GM12891 (cell line): ENCODE results near the gene CDKL5.

Experiments used
- POLR2A ChIP-seq: IDR thresholded peaks from 2 replicates; pipeline ENCODE4 v1.6.1; 2011; ENCODE audit warnings: low read depth, low read length, control low read depth
- POLR2AphosphoS5 ChIP-seq: IDR thresholded peaks from 2 replicates; pipeline ENCODE4 v1.6.1; 2011; ENCODE audit warnings: low read depth, low read length, control low read depth
- POU2F2 ChIP-seq: IDR thresholded peaks from 2 replicates; pipeline ENCODE4 v1.6.1; 2011; ENCODE audit warnings: low read depth, mild to moderate bottlenecking, control low read depth, low read length, moderate library complexity

DNA sequence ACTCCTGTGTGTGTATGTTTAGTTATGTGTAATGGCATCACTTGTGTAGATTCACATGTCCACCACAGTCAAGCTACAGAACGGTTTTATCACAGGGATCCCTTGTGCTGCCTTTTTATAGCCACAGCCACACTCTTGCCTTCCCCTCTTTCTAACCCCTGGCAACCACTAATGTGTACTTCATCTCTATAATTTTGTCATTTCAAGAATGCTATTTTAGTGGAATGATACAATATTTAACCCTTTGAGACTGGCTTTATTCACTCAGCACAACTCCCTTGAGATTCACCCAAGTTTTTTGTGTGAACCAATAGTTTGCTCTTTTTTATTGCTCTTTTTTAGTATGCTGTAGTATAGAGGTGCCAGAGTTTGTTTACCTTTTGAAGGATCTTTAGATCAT is 112.1 kb downstream of the CDKL5 start:
- TF ChIP-seq POLR2AphosphoS5, result peak; percentile 54; the same call in 1 of the 2 replicates
- TF ChIP-seq POLR2A, result no peak
- TF ChIP-seq POU2F2, result no peak
